NOMO-1 (cell line): Measurements from ENCODE around the gene PIAS2.
"Not testable (repeated sequence)": the region's sequence is repeated elsewhere in the genome, so short reads cannot be mapped to it uniquely, and the experiment has no call there.

Experiments
- DNase-seq, 2 experiments: peaks; one replicate each; lab custom pipeline; 2025; ENCODE audit not compliant: unreplicated experiment in 2 of 2; lab: John Stamatoyannopoulos, UW

Gene PIAS2

DNA sequence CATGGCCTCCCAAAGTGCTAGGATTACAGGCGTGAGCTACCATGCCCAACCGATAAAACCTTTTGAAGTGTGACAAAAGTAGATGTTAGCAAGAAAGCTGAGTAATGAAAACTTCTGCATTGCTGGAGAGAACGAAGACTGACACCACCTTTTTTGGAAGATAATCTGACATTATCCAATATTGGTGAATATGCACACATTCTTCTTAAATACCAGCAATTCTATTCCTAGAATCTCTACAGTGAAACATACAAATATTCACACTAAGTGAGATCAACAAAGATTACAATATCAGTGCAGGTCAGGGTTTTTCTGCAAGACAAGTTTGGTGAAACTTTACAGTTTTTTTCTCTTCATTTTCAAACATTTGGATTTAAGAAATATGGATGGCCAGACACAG lies 7.8 kb downstream of the PIAS2 start:
- no peak for DNase-seq

DNA sequence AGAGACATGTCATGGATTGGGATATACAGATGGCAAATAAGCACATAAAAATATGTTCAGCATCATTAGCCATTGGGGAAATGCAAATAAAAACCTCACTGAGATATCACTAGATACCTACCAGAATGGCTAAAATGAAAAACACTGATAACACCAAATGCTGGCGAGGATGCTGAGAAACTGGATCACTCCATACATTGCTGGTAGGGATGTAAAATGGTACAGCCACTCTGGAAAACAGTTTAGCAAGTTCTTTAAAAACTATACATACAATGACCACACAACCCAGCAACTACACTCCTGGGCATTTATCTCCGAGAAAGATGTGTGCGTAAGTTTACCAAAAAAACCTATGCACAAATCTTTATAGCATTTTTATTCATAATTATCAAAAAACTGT lies 13.9 kb downstream of the PIAS2 start:
- DNase-seq, result no peak

DNA sequence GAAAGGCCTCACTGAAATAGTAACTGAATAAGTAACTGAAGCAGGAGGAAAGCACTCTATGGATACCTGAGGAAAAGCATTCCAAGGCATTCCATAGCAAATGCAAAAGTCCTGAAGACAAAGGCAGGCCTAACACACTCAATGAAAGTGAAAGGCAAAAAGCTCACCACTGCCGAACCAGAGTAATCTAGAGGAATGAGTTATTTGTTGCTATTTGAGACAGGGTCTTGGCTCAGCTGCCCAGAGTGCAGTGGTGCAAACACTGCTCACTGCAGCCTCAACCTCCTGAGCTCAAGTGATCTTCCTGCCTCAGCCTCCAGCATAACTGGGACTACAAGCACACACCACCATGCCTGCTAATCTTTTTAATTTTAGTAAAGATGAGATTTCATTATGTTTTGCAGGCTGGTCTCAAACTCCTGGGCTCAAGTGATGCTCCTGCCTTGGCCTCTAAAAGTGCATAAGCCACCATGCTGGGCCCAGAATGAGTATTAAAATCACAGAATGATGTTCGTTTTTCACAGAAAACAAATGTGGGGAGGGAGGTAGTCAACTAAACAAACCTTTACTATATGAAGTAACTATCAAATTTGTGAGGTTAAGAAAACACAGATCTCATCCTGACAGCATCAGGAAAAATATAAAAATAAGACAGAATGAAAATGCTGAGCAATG lies 17.9 kb downstream of the PIAS2 start:
- no peak for DNase-seq

DNA sequence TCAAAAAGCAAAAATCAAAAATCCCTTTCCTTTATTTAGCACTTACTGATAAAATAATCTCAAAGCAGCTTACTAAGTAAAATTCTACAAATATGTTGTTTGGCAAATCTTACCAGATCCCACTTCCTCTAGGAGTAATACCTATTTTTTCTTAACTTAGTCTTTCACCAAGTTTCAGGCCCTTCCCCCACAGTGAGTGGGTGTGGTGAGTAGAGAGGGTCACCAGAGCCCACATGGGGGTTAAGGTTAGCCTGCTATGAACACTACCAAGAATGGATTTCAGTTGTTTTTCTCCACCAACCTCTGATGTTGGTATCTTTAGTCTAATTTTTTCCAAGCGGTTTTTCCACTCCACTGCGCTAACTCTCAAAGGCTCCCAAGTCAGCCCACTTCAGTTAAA lies 23.2 kb downstream of the PIAS2 start:
- no peak for DNase-seq

- no peak for DNase-seq
Observed at GRCh38 chr18:46893360-46893759, 23.9 kb downstream of the PIAS2 start.

DNA sequence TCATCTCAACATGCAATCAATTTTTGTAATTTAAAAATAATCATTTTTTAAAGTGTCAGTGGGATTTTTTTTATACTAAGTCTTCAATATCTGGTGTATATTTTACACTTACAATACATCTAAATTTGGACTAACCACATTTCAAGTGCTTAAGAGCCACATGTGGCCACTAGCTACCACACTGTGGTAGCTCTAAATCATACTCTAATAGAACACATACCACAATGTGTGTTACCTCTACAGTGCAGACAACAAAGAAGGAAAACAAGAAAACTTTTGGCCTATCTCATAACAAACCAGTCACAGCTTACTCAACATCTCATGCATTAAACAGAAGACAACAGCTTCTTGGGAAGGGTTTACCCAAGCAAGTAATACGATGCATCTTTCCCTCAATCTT lies 24.5 kb downstream of the PIAS2 start:
- no peak for DNase-seq

DNA sequence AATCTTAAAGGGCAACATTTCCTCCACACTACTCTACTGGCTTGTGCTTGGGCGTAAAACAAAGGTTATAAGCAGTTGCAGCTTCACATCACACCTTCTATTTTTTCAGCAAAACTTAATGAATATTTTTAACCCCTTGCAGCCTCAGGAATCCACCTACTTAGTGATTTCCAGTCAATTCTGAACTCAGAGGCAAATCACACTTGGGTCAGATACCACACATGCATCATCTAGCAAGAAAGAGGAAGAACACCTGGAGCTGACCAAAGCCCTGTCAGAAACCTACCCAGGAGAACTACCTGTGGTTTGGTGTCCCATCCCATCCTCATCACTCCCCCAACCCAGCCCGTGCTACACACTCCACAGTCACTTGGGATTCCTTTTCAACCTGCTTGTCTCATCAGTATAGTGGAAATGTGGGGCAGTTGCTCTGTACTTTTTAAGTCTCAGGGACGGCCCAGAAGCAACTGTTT lies 25.5 kb downstream of the PIAS2 start:
- DNase-seq, result no peak

GRCh38 chr18:46888965-46889364 lies 28.3 kb downstream of the PIAS2 start:
- DNase-seq, result no peak

- DNase-seq, result no peak
Observed at GRCh38 chr18:46886893-46887292, 30.4 kb downstream of the PIAS2 start.

DNA sequence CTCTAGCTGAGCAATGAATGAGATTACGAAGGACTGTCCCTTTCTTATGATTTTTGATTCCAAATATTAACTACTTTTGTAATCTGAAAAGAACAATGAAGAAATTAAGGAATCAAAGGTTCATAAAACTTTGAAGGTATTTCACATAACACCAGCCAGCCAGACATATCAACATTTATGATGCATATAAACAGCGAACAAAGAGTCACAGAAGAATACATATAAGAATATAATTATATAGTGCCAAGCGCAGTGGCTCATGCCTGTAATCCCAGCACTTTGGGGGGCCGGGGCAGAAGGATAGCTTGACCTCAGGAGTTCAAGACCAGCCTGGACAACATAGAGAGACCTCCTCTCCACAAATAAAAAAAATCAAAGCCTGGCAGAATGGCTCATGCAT lies 34.1 kb downstream of the PIAS2 start:
- no peak for DNase-seq

DNA sequence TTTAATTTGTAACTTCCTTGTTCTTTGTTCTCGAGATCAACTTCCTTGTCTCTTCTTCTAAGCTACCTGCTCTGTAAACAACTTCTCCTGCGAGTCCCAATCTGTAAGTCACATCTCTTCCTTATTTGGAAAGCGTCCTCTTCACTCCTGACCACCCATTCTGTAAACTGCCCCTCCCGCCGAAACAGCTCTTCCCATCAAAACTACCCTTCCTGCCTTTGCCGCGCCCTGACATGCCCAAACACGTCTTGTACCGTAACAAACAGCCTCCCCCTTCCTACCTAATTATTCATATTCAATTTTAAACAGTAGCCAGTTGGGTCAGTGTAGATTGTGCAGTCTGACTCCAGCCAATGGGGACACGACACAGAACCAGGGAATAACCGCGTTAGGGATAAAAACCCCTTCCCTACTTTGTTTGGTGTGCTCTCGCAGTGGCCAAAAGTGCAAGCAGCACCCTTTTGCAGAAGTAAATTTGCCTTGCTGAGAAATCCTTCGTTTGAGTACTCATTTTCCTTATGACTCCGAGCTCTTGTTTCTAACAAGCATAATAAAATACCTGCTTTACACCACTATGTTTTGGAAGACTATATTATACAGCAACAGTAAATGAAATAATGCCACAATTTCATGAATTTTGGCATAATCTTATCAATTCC lies 39.8 kb downstream of the PIAS2 start:
- DNase-seq, result no peak

- DNase-seq, result no peak
Observed at GRCh38 chr18:46868169-46868921, 49.0 kb downstream of the PIAS2 start.

DNA sequence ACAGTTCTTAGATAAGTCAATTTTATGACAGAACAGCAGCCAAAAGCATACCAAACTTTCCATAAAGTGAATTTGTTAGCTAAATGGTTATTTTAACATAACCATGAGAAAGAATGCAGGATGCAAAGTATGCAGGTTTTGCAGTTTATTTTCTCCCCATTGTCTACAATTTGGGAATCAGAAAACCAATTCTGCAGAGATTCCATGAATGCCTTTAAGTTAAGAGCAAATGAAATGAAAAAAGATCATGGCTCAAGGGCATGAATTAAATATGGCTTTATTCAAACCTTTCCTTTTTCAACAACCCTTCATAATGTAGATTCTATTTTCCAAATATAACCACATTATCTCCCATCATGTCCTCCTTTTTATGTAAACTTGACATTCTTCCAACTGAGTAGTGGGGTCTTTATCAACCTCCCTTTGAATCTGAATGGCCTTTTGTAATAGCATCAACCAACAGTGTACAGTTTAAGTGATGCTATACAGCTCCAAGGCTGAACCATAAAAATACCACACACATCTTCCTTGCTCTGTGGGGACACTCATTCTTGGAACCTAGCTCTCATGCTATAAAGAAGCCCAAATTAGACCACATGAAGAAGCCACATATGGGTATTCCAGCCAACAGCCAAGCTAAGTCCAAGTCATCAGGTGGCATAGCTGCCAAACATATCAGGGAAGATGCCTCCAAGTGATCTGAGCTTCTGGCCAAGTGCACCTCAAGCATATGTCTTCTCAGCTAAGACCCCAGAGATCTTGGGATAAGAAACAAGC lies 49.8 kb downstream of the PIAS2 start:
- no peak for DNase-seq

DNA sequence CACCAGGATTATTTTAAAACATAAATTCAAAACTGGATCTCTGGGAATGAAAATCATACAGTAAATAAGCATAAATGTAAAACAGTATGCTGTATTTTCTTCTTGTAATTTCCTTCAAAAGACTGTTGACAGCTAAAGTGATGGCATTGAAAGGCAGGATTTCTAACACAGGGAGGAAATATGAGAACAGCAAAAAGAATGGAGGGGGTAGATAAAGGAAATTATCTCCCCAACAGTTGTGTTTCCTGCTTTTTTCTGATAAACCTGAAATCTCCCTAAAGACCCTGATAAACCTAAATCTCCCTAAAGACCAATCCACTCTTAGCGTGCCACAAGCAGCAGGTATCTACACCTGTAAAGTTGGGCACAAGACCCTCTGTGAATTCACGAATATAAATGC lies 50.8 kb downstream of the PIAS2 start:
- no peak for DNase-seq

DNA sequence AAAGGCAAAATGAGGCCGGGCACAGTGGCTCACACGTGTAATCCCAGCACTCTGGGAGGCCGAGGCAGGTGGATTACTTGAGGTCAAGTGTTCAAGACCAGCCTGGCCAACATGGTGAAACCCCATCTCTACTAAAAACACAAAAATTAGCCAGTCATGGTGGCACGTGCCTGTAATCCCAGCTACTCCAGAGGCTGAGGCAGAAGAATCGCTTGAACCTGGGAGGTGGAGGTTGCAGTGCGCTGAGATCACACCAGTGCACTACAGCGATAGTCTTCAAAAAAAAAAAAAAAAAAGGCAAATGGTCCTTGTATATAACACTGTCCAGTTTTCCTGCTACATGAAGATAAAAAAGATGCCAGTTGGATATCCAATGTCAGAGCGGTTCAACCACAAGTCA lies 52.1 kb downstream of the PIAS2 start:
- DNase-seq, result not testable (repeated sequence)

DNA sequence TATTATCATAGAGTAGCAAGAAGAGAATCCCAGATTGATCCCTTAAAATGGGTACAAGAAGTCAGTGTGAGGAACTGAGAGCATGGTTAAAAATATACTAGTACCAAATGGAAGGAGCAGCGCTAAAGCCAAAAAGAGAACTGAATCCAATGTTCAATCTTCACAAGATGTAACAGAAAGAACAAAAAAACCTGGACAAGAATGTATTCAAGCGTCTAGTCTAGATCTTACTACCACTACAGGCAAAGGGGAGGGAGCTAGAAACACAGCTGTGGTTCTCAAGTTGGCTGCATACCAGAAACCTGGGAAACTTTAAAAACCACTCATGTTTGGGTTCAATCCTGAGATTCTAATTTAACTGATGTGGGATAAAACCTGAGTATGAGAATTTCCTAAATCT lies 57.5 kb downstream of the PIAS2 start:
- DNase-seq, result no peak

DNA sequence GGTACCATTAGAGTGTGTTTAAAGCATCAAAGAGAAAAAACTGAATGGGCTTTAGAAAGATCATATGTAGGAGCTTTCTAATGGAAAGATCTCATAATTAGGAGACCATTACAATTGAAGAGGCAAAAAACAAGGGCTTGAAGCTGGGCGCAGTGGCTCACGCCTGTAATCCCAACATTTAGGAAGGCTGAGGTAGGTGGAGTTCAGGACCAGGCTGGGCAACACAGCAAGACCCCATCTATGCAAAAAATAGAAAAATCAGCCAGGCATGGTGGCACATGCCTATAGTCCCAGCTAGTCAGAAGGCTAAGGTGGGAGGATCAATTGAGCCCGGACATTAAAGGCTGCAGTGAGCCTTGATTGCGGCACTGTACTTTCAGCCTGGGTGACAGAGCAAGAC lies 59.0 kb downstream of the PIAS2 start:
- DNase-seq, result no peak

- DNase-seq, result no peak
Observed at GRCh38 chr18:46856973-46857372, 60.3 kb downstream of the PIAS2 start.

DNA sequence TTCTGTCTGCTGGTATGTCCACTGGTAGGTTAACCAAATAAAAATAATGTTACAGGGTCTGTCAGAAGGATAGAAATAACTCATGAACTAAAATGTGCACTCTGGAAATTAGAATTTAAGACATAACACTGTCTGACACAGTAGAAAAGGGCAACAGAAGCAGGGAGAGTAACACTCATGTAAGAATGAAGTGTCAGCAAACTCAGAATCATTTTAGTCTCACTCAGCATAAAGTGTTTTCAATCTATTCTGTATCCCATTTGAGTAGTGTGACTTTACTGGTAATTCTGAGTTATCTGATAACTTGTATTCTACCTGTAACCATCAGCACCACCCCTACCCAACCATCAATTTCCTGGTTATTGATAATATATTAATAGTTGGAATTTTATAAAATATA lies 68.3 kb downstream of the PIAS2 start:
- no peak for DNase-seq

GRCh38 chr18:46843372-46843771 lies 73.9 kb downstream of the PIAS2 start:
- DNase-seq, result no peak

DNA sequence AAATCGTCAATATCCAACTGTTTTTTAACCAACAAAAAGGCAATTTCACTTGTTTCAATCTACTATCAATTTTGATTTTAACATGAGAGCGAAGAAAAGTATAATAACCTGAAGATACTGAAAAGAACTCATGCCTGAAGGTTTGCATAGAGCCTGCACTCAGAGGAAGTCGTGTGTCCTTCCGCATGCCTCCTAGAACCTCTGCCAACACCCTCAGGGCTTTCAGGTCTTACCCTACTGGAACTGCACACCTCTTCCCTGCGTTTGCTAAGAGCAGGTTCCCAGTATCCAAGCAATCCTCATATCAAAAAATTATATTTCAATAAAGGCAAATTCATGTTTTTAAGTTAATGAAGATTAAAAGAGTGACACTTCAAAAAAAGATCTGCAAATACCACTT lies 74.7 kb downstream of the PIAS2 start:
- DNase-seq, result no peak
